Stimulated activated naive CD8-positive, alpha-beta T cell treated with anti-CD3 and anti-CD28 coated beads, Interleukin-15, Interleukin-2, amounts not matched to agents 100 U/mL and 50 U/mL, for 24 hours (primary cell): ENCODE data around the gene SPTY2D1.
A peak's percentile ranks its signal among the peaks of the same experiment; 100 is the strongest.
"Not testable (repeated sequence)": the region's sequence is repeated elsewhere in the genome, so short reads cannot be mapped to it uniquely, and the experiment has no call there.

ENCODE experiments used
- ATAC-seq: fragments of 150-1000 bp; cut with Tn5 transposase; one replicate; pipeline ENCODE4 v1.10.0; 2021
- DNase-seq: peaks from one replicate; pipeline ENCODE4 v3.0.0; 2021

The SPTY2D1 gene

GRCh38 chr11:18634140-18635032 is at the start of gene SPTY2D1:
Gene SPTY2D1, minus strand, starts transcription at chr11:18634342. Its CDS starts 85 bp downstream, at chr11:18634257.
- DNase-seq (peak; percentile 97), ATAC-seq (peak; percentile 97)

- DNase-seq (no peak), ATAC-seq (no peak)
Observed at GRCh38 chr11:18682466-18682865, 48.3 kb upstream of the SPTY2D1 start.

- DNase-seq, ATAC-seq: not testable (repeated sequence)
Observed at GRCh38 chr11:18681949-18682348, 47.8 kb upstream of the SPTY2D1 start.

GRCh38 chr11:18677560-18677959 is 43.4 kb upstream of the SPTY2D1 start:
- no peak for ATAC-seq

GRCh38 chr11:18676803-18677202 is 42.7 kb upstream of the SPTY2D1 start:
- DNase-seq (no peak), ATAC-seq (no peak)

More at GRCh38 chr11:18677560-18677959, 43.4 kb upstream of the SPTY2D1 start:
- no peak for DNase-seq

- peak; percentile 26 for DNase-seq
- ATAC-seq = peak; percentile 86
Observed at GRCh38 chr11:18672209-18672608, 38.1 kb upstream of the SPTY2D1 start.

GRCh38 chr11:18671246-18671645 is 37.1 kb upstream of the SPTY2D1 start:
- DNase-seq = peak; percentile 34
- peak; percentile 42 for ATAC-seq

- DNase-seq (no peak), ATAC-seq (no peak)
Observed at GRCh38 chr11:18669711-18670110, 35.6 kb upstream of the SPTY2D1 start.

- ATAC-seq (peak; percentile 56), DNase-seq (peak; percentile 21)
Observed at GRCh38 chr11:18669219-18669596, 35.1 kb upstream of the SPTY2D1 start.

- no peak for ATAC-seq
- DNase-seq = no peak
Observed at GRCh38 chr11:18668131-18668530, 34.0 kb upstream of the SPTY2D1 start.

- not testable (repeated sequence) for DNase-seq, ATAC-seq
Observed at GRCh38 chr11:18665353-18665872, 31.3 kb upstream of the SPTY2D1 start.

- ATAC-seq = no peak
- no peak for DNase-seq
Observed at GRCh38 chr11:18657673-18658072, 23.5 kb upstream of the SPTY2D1 start.

- ATAC-seq (peak; percentile 49), DNase-seq (peak; percentile 49)
Observed at GRCh38 chr11:18650859-18651557, 16.9 kb upstream of the SPTY2D1 start.

- no peak for ATAC-seq
- no peak for DNase-seq
Observed at GRCh38 chr11:18650353-18650752, 16.2 kb upstream of the SPTY2D1 start.

- DNase-seq, ATAC-seq: not testable (repeated sequence)
Observed at GRCh38 chr11:18643034-18643433, 8.9 kb upstream of the SPTY2D1 start.

- DNase-seq = no peak
- no peak for ATAC-seq
Observed at GRCh38 chr11:18641677-18642076, 7.5 kb upstream of the SPTY2D1 start.

- ATAC-seq (no peak), DNase-seq (peak; percentile 37)
Observed at GRCh38 chr11:18633256-18634139, 644 bp downstream of the SPTY2D1 start.

GRCh38 chr11:18632841-18633240 is 1.3 kb downstream of the SPTY2D1 start:
- no peak for DNase-seq
- no peak for ATAC-seq

- DNase-seq (no peak), ATAC-seq (no peak)
Observed at GRCh38 chr11:18624161-18624560, 10.0 kb downstream of the SPTY2D1 start.

- ATAC-seq (no peak), DNase-seq (no peak)
Observed at GRCh38 chr11:18623707-18624106, 10.4 kb downstream of the SPTY2D1 start.

- DNase-seq (no peak), ATAC-seq (no peak)
Observed at GRCh38 chr11:18618342-18619025, 15.7 kb downstream of the SPTY2D1 start.
